HG03108 (cell line): ENCODE measurements around the gene COG7.
"Not testable (repeated sequence)": the region's sequence is repeated elsewhere in the genome, so short reads cannot be mapped to it uniquely, and the experiment has no call there.

Experiments used
- ATAC-seq: cut with Tn5 transposase; IDR thresholded peaks from one replicate; pipeline ENCODE4 v1.9.1; 2021; ENCODE audit warnings: moderate library complexity; ENCODE audit not compliant: unreplicated experiment

COG7 gene

DNA sequence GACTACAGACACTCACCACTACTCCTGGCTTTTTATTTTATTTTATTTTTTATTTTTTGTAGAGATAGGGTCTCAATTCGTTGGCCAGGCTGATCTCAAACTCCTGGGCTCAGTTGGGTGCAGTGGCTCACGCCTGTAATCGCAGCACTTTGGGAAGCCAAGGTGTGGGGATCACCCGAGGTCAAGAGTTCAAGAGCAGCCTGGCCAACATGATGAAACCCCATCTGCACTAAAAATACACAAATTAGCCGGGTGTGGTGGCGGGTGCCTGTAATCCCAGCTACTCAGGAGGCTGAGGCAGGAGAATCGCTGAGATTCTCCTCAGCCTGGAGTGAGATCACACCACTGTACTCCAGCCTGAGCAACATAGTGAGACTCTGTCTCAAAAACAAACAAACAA lies 86.6 kb downstream of the COG7 start:
- ATAC-seq: not testable (repeated sequence)

DNA sequence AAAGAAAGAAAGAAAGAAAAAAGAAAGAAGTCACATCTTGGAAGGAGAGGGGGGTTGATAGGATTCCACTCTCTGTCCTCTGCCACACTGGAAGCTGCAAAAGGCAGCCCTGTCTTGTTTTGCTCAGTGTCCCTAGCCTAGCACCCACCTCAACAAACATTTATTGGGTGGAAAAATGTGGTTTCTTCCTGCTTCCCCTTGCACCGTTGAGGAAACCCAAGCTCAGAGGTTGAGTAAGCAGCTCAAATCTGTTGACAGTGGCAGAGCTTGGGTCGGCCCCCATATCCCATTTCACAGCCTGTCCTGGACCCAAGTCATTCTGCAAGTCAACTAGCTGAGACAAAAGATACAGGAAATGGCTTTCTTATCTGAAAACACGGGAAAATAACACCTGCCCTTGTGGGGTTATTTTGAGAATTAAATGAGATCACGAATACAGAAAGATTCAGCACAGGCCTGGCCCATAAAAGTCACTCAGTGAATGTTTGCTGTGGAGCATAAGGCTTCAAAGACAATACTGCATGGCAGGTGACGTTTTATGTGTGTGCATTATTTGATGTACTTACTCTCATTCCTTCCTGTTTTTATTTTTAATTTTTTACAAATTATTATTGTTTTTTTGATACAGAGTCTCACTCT lies 87.3 kb downstream of the COG7 start:
- ATAC-seq: no peak

DNA sequence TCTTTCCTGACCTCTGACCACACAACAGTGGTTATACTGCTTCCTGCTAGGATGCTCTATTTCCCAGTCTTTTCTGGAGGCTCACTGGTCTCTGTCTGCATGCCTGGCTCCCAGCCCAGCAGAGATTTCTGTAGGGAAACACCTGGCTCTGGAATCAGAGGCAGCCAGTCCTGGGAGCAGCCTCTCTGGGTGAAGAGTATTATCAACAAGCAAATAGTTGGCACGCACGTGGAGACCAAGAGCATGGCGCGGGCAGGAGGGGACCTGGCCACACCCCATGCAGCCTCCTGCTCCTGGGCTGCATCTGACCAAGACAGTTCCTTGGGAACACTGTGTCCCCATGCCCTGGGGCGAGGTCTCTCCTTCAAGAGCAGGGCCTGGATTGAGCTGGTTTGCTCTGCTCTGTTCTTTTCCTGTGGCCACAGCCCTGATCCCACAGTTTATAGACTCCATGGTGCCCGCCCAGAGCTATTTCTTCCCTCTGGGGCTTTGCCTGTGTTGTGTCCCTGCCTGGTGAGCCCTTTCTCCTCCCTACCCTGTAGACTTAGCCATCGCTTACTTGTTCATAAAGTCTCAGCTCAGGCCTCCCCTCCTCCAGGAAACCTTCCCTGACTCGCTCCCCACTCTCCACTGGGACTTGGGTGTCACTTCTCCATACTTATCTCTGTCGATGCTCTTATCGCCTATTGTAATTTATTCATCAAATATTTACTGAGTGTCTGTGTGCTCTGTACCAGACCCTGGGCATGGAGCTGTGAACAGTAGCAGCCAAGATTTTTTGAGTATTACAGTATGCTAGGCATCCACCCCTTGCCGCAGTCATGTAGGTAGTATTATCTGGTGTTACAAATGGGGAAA lies 90.3 kb downstream of the COG7 start:
- ATAC-seq: no peak

DNA sequence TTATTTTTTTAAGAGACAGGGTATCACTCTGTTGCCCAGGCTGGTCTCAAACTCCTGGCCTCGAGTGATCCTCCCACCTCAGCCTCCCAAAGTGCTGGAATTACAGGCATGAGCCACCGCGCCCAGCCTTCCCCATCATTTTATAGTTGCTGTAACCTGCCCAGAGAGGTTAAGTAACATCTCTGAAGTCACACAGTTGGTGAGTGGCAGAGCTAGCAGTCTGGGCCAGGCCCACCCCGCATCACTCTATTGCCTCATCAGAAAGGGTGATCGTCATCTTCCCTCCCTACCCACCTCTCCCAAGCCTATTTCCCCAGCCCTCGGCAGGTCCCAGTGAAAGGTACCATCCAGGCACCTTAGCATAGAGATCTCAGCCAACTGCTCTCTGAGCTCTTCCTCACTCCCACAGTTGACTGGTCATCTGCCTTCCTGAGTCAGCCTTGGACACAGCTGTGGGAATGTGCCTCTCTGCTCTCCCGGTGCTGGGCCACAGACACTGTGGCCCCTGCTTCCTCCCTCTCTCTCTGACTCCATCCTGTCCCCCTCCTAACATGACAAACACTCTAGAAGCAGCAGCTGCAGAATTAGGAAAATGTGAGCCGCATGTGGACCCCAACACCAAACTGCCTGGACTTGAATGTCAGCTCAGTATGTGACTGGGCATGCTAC lies 93.8 kb downstream of the COG7 start:
- ATAC-seq: no peak

DNA sequence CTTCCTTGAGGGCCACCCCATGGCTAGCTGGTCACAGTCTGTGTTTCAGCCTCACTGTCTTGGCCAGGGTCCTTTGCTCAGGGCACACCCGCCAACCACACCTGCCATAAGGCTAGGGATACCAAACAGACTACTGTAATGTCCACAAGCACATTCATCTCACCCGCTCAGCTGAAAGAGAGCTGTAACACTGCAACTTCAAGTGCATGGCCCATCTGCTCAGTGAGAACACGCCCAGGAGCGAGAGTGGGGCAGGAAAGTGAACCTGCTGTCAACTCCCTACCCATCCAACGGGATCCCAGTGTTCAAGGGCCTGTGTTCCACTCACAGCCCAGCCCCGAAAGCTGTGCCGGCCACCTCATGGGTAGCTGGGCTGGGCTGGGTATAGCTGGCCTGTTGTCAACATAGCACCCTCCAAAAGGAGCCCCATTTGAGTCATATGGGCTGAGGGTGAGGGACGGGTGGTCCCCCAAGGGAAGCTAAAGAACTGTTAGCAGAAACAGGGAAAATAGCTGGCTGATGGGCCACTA lies 95.2 kb downstream of the COG7 start:
- ATAC-seq: no peak

DNA sequence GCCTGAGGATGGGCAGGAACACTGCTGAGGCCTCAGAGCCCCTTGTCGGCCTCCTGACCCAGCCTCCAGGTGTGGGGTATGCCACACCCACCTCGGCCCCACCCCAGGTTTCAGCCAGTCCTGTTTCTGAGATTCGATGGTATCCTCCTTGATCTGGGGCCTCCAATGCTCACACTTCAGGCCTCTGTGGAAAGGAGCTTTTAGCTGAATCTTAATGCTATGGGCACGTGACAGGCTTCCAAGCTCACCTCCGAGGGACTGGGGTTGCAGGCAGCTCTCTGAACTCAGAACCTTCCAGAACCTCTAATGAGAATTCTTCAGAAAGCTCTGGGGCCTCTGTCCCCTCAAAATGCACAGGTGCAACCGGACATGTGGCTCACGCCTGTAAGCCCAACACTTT lies 96.0 kb downstream of the COG7 start:
- ATAC-seq: no peak

DNA sequence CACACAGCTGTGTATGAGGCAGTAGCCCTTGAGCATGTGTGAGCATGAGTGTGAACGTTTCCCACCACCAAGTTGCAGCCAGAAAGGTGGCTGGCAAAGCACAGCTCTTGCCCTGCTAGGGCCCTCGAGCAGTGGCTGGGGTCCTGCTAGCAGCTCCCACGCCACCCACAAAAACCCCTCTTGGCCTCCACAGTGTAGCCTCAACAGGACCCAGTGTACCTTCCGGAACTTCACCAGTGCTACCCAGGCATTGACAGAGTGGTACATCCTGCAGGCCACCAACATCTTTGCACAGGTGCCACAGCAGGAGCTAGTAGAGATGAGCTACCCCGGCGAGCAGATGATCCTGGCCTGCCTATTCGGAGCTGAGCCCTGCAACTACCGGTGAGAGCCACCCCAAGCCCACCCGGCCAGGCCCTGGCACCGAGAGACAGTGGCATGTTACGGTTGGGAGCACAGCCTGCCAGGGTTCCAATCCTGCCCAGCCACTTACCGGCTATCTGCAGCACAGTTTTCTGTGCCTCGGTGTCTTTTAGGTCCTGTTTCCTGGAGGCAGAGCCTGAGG lies 97.8 kb downstream of the COG7 start:
- ATAC-seq: no peak

DNA sequence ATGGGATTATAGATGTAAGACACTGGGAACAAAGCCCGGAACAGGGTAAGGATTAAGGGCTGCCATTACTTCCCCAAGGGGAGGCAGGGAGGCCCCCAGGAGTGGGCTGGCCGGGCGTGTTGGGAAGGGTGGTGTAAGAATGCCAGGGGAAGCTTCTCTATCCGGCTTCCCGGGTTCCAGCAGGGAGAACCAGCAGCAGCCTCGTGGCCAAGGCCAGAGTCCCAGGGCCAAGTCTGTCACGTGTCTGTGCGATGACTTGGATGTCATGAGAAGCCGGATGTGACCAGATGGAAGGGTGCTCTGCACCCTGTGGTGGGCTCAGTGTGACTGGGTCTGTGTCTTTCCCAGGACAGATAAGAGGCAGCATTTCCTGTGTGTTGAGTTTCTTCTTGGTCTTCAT lies 98.7 kb downstream of the COG7 start:
- no peak for ATAC-seq

DNA sequence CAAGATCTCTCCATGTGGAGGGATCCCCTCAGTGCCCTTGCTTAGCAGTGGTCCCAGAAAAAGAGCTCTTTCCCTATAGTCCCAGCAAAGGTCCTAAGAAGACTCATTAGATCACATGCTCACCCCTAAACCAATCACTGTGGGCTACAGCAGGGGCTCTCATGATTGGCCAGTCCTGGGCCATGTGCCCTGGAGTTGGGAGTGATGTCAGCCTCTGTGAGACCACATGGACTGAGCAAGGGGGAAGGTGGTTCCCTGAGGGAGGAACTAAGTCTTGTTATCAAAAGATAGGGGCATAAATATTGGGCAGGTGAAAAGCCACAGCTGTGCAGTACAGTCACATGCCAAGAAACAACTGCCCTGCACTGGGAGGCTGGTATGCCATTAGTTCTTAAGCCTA lies 99.5 kb downstream of the COG7 start:
- no peak for ATAC-seq

DNA sequence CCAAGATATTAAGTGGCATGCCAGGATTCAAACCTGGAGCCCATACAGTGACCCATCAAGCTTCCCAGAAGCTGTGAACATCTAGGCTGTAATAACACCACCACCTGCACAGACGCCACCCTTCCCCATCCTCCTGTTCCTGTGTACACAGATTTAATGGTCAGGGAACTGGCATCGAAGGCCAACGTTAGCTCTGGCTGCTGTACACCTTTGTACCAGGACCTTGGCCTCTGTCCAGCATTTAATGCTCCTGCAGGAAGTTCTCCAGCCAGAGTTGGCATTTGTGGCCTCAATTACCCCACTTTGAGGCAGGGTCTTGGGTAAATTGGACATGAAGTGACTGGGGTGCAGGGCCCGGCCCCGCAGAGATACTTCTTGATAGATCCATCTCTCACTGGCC lies 101.6 kb downstream of the COG7 start:
- ATAC-seq: no peak

DNA sequence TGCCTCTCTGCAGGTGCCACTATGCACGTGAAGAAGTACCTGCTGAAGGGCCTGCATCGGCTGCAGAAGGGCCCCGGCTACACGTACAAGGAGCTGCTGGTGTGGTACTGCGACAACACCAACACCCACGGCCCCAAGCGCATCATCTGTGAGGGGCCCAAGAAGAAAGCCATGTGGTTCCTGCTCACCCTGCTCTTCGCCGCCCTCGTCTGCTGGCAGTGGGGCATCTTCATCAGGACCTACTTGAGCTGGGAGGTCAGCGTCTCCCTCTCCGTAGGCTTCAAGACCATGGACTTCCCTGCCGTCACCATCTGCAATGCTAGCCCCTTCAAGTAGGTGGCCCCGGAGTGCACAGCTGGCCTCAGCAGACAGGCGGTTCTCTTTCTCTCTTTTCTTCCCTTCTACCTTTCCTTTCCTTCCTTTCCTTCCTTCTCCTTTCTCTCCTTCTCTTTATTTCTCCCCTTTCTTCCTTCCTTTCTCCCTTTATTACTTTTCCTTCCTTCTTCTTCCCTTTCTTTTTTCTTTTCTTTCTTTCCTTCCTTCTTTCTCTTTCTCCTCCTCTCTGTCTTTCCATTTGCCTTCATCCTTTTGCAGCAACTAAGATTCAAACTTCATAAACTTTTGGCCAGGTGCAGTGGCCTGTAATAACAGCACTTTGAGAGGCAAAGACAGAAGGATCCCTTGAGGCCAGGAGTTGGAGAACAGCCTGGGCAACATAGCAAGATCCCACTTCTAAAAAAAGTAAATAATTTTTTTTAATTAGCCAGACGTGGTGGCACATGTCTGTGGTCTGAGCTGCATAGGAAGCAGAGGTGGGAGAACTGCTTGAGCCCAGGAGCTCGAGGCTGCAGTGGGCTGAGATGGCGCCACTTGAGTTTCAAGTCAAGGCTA lies 104.2 kb downstream of the COG7 start:
- no peak for ATAC-seq

DNA sequence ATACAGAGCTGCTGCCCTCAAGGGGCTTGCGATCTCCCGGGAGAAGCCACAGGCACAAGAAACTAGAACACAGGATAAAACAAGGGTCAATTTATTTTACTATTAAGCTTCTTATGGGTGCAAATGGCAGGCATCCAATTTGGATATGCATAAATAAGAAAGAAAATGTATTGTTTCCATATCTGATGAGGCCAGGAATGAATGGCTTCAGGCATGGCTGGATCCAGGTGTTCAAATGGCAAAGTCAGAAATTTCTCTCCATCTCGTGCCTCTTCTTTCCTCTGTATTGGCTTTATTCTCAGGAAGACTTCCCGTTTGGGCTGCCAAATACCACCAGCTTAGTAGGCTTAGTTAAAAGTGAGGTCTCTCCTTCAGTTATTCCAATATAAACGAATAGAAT lies 107.8 kb downstream of the COG7 start:
- ATAC-seq: no peak

DNA sequence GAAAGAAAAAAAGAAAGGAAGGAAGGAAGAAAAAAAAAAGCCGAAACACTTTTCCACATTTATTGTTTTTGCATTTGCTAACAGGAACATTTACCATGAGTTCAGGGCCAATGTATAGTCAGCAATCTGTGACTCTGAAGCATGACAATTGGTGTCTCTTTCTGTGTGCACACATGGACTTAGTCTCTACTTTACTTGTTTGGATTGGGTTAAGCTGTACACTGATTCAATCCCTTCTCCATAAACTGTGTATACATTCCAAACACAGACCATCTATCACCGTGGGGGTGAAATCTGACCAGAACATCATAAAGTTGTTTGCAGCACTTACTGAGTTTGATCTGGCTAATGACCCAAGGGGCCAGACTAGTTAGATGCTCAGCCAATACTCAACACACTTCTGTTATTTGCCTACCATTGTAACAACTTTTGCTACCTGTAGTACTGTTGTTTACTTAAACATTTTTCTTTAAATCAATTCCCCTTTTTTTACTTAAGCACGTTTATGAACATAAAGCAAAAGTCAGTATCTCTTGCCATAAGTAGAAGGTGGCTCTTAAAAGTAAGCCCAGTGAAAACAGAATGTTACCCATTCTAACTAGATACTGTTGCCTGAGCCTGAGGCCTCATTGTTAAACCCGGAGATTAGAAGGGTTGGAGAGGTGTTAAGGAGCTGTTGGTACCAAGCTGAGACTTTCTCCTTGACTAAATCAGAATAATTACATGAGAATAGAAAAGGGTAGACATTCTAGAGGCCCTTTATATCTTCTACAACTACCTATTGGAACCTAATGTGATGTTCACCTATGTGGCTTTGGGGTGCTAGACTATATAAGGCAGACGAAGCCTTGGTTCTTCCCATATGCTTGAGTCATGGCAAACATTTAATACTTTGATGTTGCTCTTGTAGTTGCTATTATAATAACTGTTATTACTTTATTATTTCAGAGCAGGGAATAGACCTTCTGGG lies 109.1 kb downstream of the COG7 start:
- ATAC-seq: no peak

DNA sequence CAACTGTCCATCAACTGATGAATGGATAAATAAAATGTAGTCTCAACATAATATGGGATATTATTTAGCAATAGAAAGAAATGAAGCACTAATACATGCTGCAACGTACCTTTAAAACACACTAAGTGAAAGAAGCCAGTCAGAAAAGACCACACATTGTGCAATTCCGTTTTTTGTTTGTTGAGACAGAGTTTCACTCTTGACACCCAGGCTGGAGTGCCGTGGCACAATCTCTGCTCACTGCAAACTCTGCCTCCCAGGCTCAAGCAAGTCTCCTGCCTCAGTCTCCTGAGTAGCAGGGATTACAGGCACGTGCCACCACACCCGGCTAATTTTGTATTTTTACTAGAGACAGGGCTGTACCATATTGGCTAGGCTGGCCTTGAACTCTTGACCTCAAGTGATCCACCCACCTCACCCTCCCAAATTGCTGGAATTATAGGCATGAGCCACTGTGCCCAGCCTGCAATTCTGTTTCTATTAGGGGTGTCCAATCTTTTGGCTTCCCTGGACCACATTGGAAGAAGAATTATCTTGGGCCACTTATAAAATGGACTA lies 110.8 kb downstream of the COG7 start:
- no peak for ATAC-seq

DNA sequence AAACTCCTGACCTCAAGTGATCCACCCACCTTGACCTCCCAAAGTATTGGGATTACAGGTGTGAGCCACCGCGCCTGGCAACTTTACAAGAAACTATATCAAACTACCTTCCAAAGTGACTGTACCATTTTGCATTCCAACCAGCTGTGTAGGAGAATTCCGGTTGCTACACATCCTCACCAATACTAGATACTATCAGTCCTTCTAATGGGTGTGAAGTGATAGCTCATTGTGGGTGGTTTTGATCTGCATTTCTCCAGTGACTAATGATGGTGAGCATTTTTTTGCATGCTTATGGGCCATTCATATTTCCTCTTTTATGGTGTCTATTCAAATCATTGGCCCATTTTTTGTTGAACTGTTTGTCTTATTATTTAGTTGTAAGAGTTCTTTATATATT lies 113.2 kb downstream of the COG7 start:
- ATAC-seq: no peak
